SU-DHL-6 (cell line): ENCODE results near the gene NOC2L.

ENCODE experiments used
- H2AFZ ChIP-seq: fragments of 200-600 bp; sonication (generic); 2 replicates; pipeline ENCODE4 v1.6.1; 2014; ENCODE audit warnings: low read depth, mild to moderate bottlenecking, moderate library complexity, mixed read lengths, antibody characterized with exemption, low read length; ENCODE audit not compliant: severe bottlenecking
- H3F3A ChIP-seq: fragments of 200-600 bp; shearing (Covaris generic); 2 replicates; pipeline ENCODE4 v1.6.0; 2016; ENCODE audit warnings: antibody characterized with exemption, mild to moderate bottlenecking; ENCODE audit not compliant: insufficient read depth
- H3K27ac ChIP-seq: fragments of 200-600 bp; sonication (generic); 2 replicates; pipeline ENCODE4 v1.5.1; 2016; ENCODE audit warnings: low read depth, mild to moderate bottlenecking, low read length, moderate library complexity, mixed read lengths
- H3K27me3 ChIP-seq: fragments of 200-600 bp; sonication (generic), shearing (Covaris generic); 2 replicates; pipeline ENCODE4 v1.6.0; 2014; ENCODE audit warnings: mild to moderate bottlenecking, low read length
- H3K36me3 ChIP-seq: fragments of 200-600 bp; sonication (generic); 2 replicates; pipeline ENCODE4 v1.6.1; 2014; ENCODE audit warnings: mild to moderate bottlenecking, low read length, mixed read lengths
- H3K4me2 ChIP-seq: fragments of 300-600, 200-600 bp; shearing (Covaris generic), sonication (generic); 2 replicates; pipeline ENCODE4 v1.6.0; 2014; ENCODE audit warnings: low read length, low read depth, mild to moderate bottlenecking; ENCODE audit not compliant: poor library complexity, severe bottlenecking
- H3K4me3 ChIP-seq: fragments of 200-600 bp; sonication (generic); 2 replicates; pipeline ENCODE4 v1.5.1; 2014; ENCODE audit warnings: antibody characterized with exemption, low read length, mild to moderate bottlenecking, mixed read lengths; ENCODE audit not compliant: insufficient read depth, poor library complexity, severe bottlenecking
- H3K79me2 ChIP-seq: fragments of 200-600 bp; sonication (generic); 2 replicates; pipeline ENCODE4 v1.6.1; 2014; ENCODE audit warnings: mild to moderate bottlenecking, low read length, moderate library complexity; ENCODE audit not compliant: insufficient read depth
- H3K9ac ChIP-seq: fragments of 200-600 bp; sonication (generic); 2 replicates; pipeline ENCODE4 v1.7.0; 2014; ENCODE audit warnings: mild to moderate bottlenecking, low read length
- H3K9me2 ChIP-seq: fragments of 200-600 bp; sonication (generic); replicated peaks from 2 replicates; pipeline ENCODE4 v1.6.1; 2014; ENCODE audit warnings: low read length; ENCODE audit not compliant: insufficient read depth
- H3K9me3 ChIP-seq: fragments of 200-600 bp; sonication (generic); 2 replicates; pipeline ENCODE4 v1.6.1; 2014; ENCODE audit warnings: low read length, mixed read lengths; ENCODE audit not compliant: insufficient read depth
- H4K20me1 ChIP-seq: fragments of 200-600 bp; sonication (generic); 2 replicates; pipeline ENCODE4 v1.6.1; 2014; ENCODE audit warnings: low read depth, mild to moderate bottlenecking, antibody characterized with exemption, low read length, moderate library complexity, mixed read lengths
- CTCF ChIP-seq: fragments of 200-600 bp; sonication (generic); IDR thresholded peaks from one replicate; pipeline ENCODE4 v1.5.1; 2017; ENCODE audit warnings: antibody characterized with exemption, mild to moderate bottlenecking, low read length, moderate library complexity; ENCODE audit not compliant: insufficient read depth, poor library complexity, severe bottlenecking
- EZH2phosphoT487 ChIP-seq: fragments of 200-600 bp; sonication (generic), shearing (Covaris generic); conservative IDR thresholded peaks from 2 replicates; pipeline ENCODE4 v1.6.1; 2018; ENCODE audit warnings: mild to moderate bottlenecking, antibody characterized with exemption, low read length, moderate library complexity, mixed read lengths

NOC2L gene

DNA sequence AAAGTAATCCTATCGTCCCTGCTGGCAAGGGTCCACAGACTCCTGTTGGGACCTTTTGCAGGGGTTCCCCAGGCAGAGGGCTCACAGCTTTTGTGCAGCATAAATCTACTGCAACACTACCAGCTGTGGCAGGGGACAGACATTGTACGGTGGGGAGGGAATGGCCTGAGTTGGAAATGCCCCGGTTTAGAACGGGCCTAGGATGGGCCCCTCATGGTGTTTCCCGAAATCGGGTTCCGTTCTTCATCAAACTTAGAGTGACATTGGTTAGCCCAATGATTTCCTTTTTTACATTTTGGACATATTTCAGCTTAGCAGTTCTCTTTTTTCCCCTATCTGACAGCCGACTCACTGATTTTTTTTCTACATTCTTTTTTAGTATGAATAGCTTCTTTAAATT lies 61.8 kb downstream of the NOC2L start:
- H3K36me3 ChIP-seq = no peaks in the 10 kb centered on the region
- no peaks in the 10 kb centered on the region for H3K9me2 ChIP-seq
- H3F3A ChIP-seq = no peaks in the 10 kb centered on the region
- H3K79me2 ChIP-seq = no peaks in the 10 kb centered on the region
- H4K20me1 ChIP-seq = no peaks in the 10 kb centered on the region
- TF ChIP-seq CTCF (no peak), EZH2phosphoT487 (no peak)
- no peak overlapping the region for H2AFZ ChIP-seq
- no peaks in the 10 kb centered on the region for H3K9me3 ChIP-seq
- H3K4me2 ChIP-seq = no peak overlapping the region
- H3K9ac ChIP-seq = no peak overlapping the region
- no peak overlapping the region for H3K27ac ChIP-seq
- no peaks in the 10 kb centered on the region for H3K27me3 ChIP-seq
- no peak overlapping the region for H3K4me3 ChIP-seq
